Activated naive CD4-positive, alpha-beta T cell treated with anti-CD3 and anti-CD28 coated beads, Interleukin-2, amount 50 U/mL, for 72 hours (primary cell): ENCODE results near the gene GFY. TPM values are rescaled to one million over a fixed set of nuclear protein-coding genes. Genes with fewer than 3 reads are reported as not detected.
"Not testable (repeated sequence)": the region's sequence is repeated elsewhere in the genome, so short reads cannot be mapped to it uniquely, and the experiment has no call there.

Source experiments
- ATAC-seq, 2 donors: fragments of 150-1000 bp; cut with Tn5 transposase; 2 replicates each; pipeline ENCODE4 v1.10.0; 2021; ENCODE audit warnings: mild to moderate bottlenecking in 2 of 2, moderate library complexity in 2 of 2
- DNase-seq, 2 donors: peaks; one replicate each; pipeline ENCODE4 v3.0.0; 2021 to 2022; ENCODE audit warnings: low spot score in 2 of 2
- H3K27ac Mint-ChIP-seq, 2 donors: one replicate each; pipeline ENCODE4 v1.8.0; 2022; ENCODE audit warnings: mild to moderate bottlenecking in 2 of 2, mixed read lengths in 2 of 2
- H3K36me3 Mint-ChIP-seq, 2 donors: one replicate each; pipeline ENCODE4 v1.8.0; 2022; ENCODE audit warnings: mixed read lengths in 2 of 2
- H3K9me3 Mint-ChIP-seq, 2 donors: one replicate each; pipeline ENCODE4 v1.8.0; 2022; ENCODE audit warnings: mixed read lengths in 2 of 2
- total RNA-seq, 2 donors: library from RNA; stranded (reverse); gene quantifications; one replicate each; pipeline ENCODE4 v1.2.3, GENCODE V29; 2022

The GFY gene
- total RNA-seq, 2 donors from 2014 or later, result not detected

DNA sequence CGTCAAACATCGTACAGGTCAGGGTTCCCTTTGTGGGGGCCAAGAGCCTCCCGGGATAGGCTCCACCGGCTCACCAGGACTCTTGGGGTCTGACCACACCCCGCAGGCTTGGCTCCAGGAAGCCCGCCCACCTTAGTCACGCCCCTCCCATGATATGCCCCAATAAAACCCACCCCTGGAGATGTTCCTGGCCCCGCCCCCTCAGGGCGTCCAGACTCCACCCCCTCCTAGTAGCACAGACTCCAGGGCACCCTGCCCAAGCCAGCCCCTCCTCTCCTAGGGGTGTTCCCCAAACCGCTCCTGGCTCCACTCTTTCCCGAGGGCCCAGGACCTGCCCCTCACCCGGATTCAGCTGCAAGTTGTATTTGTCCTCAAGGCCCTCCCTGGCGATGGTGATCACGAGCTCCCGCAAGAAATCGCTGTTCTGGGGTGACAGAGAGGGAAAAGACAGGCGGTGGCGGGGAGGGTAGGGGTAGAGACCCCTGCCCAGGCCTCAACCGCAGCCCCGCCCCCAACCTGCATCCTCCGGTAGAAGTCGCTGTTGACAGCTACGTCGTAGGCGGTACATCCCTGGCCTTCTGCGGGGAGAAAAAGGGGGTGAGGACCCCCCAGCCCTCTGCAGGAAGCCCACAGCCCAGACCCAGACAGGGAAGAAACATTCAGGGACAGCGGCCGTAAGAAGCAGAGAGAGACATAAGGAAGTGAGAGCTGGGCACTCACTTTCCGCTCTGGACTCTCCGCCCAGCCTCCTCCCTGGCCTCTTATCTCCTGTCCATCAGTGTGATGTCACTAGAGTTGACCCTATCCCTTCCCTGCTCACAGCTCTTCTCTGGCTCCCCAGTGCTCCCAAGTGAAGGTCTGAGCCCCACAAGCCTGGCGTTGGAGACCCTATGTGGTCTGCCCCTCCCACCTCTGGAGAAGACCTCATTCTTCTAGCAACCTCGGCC, 22.6 kb downstream of the GFY start:
- Mint-ChIP-seq H3K27ac (peak overlapping the region in 1 of 2 donors; percentile 47), H3K36me3 (peaks cover 11 to 41% of the 10 kb centered on the region in 2 donors)

DNA sequence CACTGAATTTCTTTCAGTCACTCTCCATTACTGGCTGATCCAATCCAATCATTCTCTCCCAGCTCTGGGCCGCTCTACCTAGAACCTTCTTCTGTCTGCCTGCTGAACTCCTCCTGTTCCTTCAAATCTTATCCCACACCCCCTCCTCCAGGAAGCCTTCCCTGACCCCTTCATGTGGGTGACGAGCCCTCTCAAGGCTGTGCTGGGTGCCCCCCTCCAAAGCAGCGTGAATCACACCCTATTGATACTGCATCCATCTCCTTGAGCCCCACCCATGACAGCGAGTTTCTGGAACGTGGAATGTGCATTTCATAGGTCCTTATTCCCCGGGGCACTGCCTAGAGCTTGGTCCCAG, 23.2 kb downstream of the GFY start:
- no peaks in the 10 kb centered on the region for H3K9me3 Mint-ChIP-seq
- H3K27ac Mint-ChIP-seq, result peak overlapping the region; percentile 17 to 47
- DNase-seq, result no peak
- no peak for ATAC-seq
- H3K36me3 Mint-ChIP-seq, result peaks cover 11 to 41% of the 10 kb centered on the region in 2 donors

More for the DNA sequence above, 22.6 kb downstream of the GFY start:
- DNase-seq, result no peak
- no peak for ATAC-seq
- no peaks in the 10 kb centered on the region for H3K9me3 Mint-ChIP-seq

DNA sequence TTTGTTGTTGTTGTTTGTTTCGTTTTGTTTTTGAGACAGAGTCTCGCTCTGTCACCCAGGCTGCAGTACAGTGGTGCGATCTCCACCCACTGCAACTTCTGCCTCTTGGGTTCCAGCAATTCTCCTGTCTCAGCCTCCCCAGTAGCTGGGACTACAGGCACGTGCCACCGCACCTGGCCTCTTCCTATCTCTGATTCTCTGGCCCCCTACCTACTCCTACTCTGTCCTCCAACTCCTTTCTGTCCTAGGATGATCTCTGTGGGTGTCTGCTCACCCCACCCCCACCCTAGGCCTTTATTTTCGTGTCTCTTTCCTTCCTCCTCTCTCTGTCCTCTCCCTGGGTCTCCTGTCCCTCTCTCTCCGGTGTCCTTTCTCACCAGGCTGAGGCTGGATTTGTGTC, 25.2 kb downstream of the GFY start:
- no peak for DNase-seq
- ATAC-seq, result no peak
- Mint-ChIP-seq H3K9me3 (no peaks in the 10 kb centered on the region), H3K36me3 (peaks cover 11 to 48% of the 10 kb centered on the region in 2 donors), H3K27ac (peak overlapping the region; percentile 99)

DNA sequence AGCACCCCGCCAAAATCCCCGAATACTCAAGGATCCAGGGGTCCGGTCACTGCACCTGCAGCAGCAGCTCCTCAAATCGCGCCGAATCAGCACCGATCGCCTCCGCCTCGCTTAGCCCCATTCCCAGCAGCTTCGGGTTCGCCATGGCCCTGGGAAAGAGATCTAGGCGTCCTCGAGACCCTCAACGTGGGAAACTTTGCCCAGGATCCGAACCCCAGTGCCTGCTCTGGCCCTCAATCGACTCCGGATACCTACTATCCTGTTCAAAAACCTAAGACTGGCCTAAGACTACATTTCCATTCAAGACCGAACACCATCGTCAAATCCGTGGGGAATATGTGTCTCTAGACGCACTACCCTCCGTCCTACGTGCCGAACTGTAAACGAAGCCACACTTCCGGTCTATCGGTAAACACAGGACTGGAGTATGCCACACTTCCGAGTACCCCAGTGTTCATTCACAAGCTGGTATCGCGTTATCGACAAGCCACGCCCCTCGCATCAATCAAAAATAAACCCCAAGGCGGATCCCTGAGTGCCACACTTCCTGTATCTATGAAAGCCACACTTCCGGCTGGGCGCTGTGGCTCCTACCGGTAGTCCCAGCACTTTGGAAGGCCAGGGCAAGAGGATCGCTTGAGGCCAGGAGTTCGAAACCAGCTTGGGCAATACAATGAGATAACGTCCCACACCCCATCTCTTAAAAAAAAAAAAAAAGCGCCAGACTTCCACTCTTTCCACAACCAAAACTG, 26.4 kb downstream of the GFY start, which contains the start of gene PIH1D1:
TSS of gene PIH1D1 (minus strand) at position 385 of the 752 bp plus-strand sequence. CDS start at position 145, 240 bp downstream.
- DNase-seq (peak; percentile 89 to 96), ATAC-seq (peak; percentile 73 to 78)
- peaks cover 11 to 50% of the 10 kb centered on the region in 2 donors for H3K36me3 Mint-ChIP-seq
- H3K27ac Mint-ChIP-seq, result peak within 1 kb of the TSS; percentile 99 to 100
- no peaks in the 10 kb centered on the region for H3K9me3 Mint-ChIP-seq

DNA sequence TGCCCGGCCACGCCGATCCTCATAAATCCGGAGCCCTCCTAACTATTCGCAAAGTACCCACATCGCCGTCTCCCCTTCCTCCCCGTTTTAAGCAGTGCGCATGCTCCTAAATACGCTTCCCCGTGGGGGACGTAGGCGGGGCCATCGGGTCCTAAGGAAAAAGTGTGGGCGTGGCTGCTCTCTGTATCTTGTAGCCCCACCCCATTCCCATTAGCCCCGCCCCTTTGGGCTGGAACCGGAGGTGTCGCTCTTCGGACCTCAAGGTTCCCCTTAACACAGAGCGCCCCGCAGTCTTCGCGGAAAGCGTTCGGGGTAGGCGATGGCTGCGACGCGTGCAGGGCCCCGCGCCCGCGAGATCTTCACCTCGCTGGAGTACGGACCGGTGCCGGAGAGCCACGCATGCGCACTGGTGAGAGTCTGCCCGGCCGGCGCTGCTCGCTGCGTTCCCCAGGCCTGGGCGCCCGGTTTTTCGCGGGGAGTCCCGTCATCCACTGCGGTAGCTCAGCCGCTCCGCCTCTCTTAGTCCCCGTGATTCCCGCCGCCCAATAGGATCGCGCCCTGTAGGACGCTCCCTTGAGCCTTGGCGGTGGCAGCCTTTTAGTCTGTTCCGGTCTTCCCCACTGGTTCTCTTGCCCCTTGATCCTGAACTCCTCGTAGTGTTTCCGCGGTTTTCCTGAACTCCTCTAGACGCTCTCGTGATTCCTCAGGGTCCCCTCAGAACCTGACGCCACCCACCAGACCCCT, 28.0 kb downstream of the GFY start, which contains the start of gene ALDH16A1:
TSS of gene ALDH16A1 (plus strand) at position 213 of the 744 bp plus-strand sequence. CDS start at position 320, 107 bp downstream.
- Mint-ChIP-seq H3K9me3 (no peaks in the 10 kb centered on the region), H3K27ac (peak within 1 kb of the TSS; percentile 99 to 100), H3K36me3 (peaks cover 11 to 47% of the 10 kb centered on the region in 2 donors)
- ATAC-seq (peak; percentile 91 to 93), DNase-seq (peak; percentile 97 to 100)

DNA sequence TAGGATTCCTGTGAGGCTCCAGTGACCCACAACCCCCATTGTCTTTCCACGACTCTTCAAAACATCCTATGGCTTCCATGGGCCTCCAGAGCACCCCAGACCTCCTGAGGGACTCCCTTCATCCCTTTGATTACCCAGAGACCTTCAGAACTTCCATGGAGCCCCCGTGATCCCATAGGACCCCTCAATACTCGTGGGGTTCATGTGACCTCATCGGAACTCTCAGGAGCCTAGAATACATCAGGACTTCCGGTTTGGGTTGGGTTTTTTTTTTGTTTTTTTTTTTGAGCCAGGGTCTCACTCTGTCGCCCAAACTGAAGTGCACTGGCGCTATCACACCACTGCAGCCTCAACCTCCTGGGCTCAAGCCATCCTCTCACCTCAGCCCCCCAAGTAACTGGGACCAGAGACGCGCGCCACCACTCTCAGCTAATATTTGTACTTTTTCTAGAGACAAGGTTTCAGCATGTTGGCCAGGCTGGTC, 28.6 kb downstream of the GFY start:
- no peaks in the 10 kb centered on the region for H3K9me3 Mint-ChIP-seq
- ATAC-seq (peak in 1 of 2 donors; percentile 2), DNase-seq (no peak)
- peak overlapping the region; percentile 99 to 100 for H3K27ac Mint-ChIP-seq
- H3K36me3 Mint-ChIP-seq, result peaks cover 11 to 41% of the 10 kb centered on the region in 2 donors

DNA sequence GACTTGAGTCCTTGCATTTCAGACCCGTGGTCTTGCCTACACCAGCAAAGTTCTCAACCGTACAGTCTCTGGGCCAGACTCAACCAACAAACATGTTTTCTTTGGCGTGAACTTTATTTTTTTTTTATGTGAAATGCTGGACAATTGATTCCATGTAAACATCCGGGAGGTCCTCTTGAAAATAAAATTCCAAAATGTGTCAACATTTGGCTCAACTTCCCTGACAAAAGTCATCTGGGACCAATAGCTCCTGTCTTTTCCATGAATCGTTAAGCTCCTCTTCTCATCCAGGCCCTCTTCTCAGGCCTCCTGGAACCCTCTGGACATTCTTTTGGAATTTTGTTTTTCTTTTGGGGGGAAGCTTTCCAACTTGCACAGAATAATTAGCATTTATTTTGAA, 30.6 kb downstream of the GFY start:
- Mint-ChIP-seq H3K36me3 (peaks cover 8 to 22% of the 10 kb centered on the region in 2 donors), H3K9me3 (no peaks in the 10 kb centered on the region), H3K27ac (peak overlapping the region in 1 of 2 donors; percentile 46)
- no peak for ATAC-seq
- no peak for DNase-seq

DNA sequence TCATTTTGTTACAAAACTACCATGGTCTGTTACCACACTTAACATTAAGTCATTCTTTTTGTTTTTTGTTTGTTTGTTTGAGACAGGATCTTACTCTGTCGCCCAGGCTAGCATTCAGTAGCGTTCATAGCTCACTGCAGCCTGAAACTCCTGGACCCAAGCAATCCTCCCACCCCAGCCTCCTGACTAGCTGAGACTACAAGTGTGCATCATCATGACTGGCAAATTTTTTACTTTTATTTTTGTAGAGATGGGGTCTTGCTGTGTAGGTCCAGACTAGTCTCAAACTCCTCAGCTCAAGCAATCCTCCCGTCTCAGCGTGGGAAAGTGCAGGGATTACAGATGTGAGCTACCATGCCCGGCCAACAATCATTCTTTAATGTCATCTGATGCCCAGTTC, 31.1 kb downstream of the GFY start:
- H3K36me3 Mint-ChIP-seq, result peaks cover 5 to 18% of the 10 kb centered on the region in 2 donors
- ATAC-seq, result no peak
- no peak overlapping the region for H3K27ac Mint-ChIP-seq
- no peaks in the 10 kb centered on the region for H3K9me3 Mint-ChIP-seq
- DNase-seq, result no peak

DNA sequence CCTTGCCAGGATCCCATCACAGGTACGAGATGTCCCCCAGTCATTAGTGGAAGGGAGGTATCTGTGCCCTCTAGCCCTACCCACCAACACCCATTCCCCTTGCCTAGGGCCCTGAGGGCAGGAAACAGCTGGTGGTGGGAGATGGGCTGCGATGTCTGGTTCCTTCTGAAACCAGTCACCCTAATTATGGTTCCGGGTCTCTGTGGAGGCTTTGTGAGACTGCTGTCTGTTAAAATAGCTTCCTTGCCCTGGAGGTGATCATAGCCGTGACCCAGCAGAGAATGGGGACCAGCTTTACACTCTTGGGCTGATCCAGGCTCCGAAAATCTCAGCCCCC, 33.3 kb downstream of the GFY start:
- Mint-ChIP-seq H3K36me3 (peaks cover 0 to 13% of the 10 kb centered on the region in 2 donors), H3K9me3 (no peaks in the 10 kb centered on the region), H3K27ac (no peak overlapping the region)
- ATAC-seq (no peak), DNase-seq (no peak)

DNA sequence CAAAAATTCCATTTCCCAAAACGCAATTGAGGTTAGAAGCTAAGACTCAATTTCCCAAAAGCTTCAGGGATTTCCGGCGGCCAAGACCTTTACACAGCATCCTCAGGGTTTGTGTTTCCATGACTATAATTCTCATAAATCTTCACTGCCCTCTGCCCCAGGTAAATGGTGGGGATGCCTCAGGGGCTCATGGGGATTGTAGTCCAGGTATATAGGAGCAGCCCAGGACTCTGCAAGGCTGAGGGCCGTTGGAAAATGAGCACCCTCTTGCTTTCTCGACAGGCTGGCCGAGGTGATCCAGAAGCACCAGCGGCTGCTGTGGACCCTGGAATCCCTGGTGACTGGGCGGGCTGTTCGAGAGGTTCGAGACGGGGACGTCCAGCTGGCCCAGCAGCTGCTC, 34.2 kb downstream of the GFY start:
- Mint-ChIP-seq H3K9me3 (no peaks in the 10 kb centered on the region), H3K36me3 (peaks cover 0 to 6% of the 10 kb centered on the region in 2 donors), H3K27ac (no peak overlapping the region)
- ATAC-seq (no peak), DNase-seq (no peak)

DNA sequence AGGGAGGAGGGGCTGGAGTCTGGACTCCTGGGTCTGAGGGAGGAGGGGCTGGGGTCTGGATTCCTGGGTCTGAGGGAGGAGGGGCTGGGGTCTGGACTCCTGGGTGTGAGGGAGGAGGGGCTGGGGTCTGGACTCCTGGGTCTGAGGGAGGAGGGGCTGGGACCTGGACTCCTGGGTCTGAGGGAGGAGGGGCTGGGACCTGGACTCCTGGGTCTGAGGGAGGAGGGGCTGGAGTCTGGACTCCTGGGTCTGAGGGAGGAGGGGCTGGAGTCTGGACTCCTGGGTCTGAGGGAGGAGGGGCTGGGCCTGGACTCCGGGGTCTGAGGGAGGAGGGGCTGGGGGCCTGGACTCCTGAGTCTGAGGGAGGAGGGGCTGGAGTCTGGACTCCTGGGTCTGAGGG, 35.9 kb downstream of the GFY start:
- not testable (repeated sequence) for DNase-seq, H3K27ac Mint-ChIP-seq, ATAC-seq, H3K36me3 Mint-ChIP-seq, H3K9me3 Mint-ChIP-seq

DNA sequence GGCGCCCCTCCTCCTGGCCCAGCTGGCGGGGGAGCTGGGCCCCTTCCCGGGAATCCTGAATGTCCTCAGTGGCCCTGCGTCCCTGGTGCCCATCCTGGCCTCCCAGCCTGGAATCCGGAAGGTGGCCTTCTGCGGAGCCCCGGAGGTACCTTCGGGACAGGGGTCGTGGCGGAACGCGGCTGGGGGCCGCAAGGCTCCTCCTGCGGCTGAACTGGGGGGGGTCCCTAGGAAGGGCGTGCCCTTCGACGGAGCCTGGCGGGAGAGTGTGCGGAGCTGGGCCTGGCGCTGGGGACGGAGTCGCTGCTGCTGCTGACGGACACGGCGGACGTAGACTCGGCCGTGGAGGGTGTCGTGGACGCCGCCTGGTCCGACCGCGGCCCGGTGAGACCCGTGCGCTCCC, 36.5 kb downstream of the GFY start:
- ATAC-seq (no peak), DNase-seq (no peak)
- H3K27ac Mint-ChIP-seq, result no peak overlapping the region
- H3K36me3 Mint-ChIP-seq, result no peaks in the 10 kb centered on the region
- no peaks in the 10 kb centered on the region for H3K9me3 Mint-ChIP-seq

DNA sequence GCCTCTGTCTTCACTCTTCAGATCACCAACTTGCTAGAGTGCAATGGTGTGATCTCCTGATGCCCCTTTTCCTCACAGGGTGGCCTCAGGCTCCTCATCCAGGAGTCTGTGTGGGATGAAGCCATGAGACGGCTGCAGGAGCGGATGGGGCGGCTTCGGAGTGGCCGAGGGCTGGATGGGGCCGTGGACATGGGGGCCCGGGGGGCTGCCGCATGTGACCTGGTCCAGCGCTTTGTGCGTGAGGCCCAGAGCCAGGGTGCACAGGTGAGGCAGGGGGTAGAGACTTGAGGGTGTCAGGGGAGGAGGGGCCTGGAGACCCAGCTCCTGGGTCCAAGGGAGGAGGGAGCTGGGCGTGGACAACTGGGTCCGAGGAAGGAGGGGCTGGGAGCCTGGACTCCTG, 37.3 kb downstream of the GFY start:
- no peaks in the 10 kb centered on the region for H3K9me3 Mint-ChIP-seq
- no peaks in the 10 kb centered on the region for H3K36me3 Mint-ChIP-seq
- DNase-seq, result no peak
- no peak overlapping the region for H3K27ac Mint-ChIP-seq
- ATAC-seq, result no peak

DNA sequence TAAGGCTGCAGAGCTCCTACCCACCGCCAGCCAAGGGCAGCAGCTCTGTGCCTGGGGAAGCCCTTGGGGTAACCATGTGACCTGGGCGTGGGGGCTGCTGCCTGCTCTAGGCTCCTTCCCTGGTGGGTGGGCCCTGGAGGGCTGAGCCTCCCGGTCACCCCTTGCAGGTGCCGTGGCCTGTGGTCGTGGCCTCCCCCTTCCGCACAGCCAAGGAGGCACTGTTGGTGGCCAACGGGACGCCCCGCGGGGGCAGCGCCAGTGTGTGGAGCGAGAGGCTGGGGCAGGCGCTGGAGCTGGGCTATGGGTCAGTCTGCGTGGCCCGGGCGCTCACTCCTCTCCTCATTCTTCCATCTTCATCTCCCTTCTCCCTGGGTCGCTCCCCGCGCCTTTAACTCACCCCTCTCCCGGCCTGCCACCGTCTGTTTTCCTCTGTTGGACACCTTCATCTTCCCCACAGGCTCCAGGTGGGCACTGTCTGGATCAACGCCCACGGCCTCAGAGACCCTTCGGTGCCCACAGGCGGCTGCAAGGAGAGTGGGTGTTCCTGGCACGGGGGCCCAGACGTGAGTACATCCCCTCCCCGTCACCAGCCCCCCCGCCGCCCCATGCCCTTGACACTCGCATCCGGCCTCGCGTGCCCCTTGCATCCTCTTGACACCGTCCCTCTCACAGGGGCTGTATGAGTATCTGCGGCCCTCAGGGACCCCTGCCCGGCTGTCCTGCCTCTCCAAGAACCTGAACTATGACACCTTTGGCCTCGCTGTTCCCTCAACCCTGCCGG, 39.0 kb downstream of the GFY start:
- ATAC-seq (no peak), DNase-seq (no peak)
- Mint-ChIP-seq H3K36me3 (peaks cover 0 to 6% of the 10 kb centered on the region in 2 donors), H3K9me3 (no peaks in the 10 kb centered on the region), H3K27ac (peak overlapping the region in 1 of 2 donors; percentile 46)

DNA sequence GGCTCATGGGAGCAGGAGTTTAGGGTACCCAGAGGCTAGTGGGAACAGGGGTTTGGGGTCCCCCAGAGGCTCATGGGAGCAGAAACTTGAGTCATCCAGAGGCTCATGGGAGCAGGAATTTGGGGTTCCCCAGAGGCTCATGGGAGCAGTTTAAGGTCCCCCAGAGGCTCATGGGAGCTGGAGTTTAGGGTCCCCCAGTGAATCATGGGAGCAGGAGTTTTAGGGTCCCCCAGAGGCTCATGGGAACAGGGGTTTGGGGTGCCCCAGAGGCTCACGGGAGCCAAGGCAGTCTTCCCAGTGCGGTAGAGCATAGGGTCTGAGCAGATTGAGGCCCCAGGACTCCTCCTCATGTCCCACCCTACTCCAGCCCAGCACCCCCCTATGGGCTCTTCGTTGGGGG, 40.2 kb downstream of the GFY start:
- H3K36me3 Mint-ChIP-seq, result peaks cover 0 to 6% of the 10 kb centered on the region in 2 donors
- H3K9me3 Mint-ChIP-seq, result no peaks in the 10 kb centered on the region
- DNase-seq, result no peak
- no peak for ATAC-seq
- H3K27ac Mint-ChIP-seq, result peak overlapping the region; percentile 46 to 86

DNA sequence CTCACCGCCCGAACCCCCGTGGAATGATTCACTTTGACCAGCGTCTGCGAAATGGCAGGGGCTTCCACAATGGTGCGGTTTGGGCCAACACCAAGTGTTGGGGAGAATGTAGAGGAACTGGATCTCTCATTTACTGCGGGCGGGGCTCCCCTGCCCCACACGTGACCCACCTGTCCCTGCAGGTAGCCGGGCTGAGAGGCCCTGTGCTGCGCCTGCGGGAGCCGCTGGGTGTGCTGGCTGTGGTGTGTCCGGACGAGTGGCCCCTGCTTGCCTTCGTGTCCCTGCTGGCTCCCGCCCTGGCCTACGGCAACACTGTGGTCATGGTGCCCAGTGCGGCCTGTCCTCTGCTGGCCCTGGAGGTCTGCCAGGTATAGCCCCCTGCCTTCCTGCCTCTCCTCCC, 43.0 kb downstream of the GFY start:
- peak overlapping the region in 1 of 2 donors; percentile 81 for H3K27ac Mint-ChIP-seq
- ATAC-seq (no peak), DNase-seq (no peak)
- peaks cover 0 to 6% of the 10 kb centered on the region in 2 donors for H3K36me3 Mint-ChIP-seq
- no peaks in the 10 kb centered on the region for H3K9me3 Mint-ChIP-seq
